RCC 7860 (cell line): ENCODE results near the gene PCP4.
"Not testable (repeated sequence)": the region's sequence is repeated elsewhere in the genome, so short reads cannot be mapped to it uniquely, and the experiment has no call there.

Experiments
- DNase-seq: peaks from one replicate; pipeline ENCODE4 v3.0.0-alpha.2; 2015; ENCODE audit warnings: low spot score
- FAIRE-seq: peaks from 2 replicates; lab custom pipeline; 2012; peaks lifted over from hg19 to GRCh38; lab: Jason Lieb, UNC

PCP4 gene

DNA sequence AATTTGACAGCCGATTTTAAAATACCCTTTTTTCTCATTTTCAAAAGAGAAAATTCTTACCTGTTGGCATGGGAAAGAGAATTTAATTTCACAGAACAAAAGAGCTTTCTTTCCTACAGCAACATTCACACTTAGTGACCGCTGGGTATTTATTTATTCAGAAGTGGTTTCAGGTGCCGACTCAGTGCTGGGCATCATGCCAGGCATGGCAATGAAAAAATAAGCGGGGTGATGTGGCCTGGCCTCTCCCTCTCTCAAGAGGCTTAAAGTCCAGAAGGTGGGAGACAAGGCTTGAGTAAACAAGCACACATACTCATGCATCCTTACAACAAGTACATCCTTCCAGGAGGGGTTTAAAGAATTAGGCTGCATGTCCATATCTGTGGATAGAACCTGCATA is 4.1 kb upstream of the PCP4 start:
- FAIRE-seq (no peak), DNase-seq (no peak)

DNA sequence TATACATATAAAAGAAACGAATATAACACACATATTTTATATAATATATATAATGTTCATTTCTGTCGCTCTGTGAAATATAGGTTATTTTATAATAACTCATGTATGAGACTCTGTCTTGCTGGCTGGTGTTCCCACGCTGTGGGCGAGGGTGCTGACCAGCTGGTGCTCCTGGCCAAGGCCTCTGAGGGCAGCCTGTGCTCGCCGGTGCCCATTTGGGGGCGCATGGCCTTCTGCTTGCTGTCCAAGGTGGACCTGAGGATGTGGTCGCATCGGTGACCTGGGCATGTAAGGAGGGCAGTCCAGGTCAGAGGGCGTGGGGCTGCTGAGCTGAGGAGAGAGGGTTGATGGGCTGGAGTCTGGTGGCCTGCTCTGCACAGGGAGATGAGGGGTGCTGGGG is 1.1 kb upstream of the PCP4 start:
- no peak for FAIRE-seq

DNA sequence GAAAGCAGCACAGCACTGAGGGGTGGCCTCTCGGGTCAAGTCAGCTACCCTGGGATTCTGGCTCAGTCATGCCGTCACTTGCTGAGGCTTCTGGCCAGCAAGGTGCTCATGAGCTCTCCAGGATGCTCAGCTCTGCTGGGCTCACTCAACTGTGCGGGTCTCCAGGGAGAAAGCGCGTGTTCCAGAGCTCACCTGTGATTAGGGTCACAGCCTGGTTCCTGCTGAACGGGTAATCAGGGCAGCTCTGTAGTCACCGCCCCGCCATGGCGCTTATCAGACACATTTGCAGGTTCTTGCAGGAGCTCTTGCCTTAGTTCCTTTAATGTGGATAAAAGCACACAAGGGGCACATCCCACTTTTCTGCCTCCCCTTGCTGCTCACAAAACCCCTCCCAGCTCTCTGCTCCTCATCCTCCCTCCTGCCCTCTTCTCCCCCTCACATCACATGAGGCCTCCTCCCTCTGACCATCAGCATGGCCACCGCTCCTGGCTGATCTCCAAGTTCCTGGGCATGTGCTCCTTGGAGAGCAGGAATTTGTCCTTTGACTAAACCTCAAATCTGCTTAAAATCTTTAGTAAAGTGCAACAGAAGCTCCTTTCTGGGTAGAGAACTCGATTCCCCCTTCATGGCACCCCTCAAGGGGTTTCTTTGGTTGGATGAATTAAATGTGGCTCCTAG is 2.0 kb downstream of the PCP4 start:
- FAIRE-seq (no peak), DNase-seq (no peak)

More for the DNA sequence above, 1.1 kb upstream of the PCP4 start:
- no peak for DNase-seq

DNA sequence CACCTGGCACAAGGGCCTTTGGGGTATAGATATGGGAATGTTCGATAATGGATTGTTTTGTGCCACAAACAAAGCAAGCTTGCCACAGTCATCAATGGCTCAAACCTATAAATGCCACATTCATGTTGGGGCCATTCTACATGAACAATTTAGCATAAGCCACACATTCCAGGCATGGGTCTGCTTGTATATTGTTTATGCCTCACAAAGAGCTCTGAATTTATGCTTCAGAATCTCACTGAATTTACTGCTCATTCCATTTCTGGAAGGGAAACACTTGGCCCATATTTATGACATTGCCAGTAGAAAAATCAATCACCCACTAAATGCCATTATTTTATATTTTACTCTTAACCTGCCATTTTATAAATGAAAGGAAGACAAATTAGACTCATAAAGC is 6.4 kb downstream of the PCP4 start:
- FAIRE-seq (no peak), DNase-seq (no peak)

DNA sequence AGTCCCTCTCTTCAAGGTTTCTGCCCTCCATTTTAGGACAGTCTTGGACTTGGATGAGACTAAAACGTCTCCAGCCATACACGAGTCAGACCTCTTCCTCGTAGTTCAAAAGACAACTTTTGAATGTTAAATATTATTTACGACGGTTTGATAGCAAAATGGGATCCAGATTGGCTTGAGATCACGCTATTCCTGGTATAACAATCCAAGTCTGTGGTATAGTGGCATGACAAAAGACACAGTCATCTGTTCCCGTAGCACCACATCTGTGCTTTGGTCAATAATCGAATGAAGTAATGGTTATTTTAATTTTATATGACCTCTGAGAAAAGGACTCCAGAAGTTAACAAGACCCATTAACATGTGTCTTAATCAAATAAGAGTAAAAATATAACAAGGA is 7.0 kb downstream of the PCP4 start:
- no peak for DNase-seq
- FAIRE-seq, result no peak

DNA sequence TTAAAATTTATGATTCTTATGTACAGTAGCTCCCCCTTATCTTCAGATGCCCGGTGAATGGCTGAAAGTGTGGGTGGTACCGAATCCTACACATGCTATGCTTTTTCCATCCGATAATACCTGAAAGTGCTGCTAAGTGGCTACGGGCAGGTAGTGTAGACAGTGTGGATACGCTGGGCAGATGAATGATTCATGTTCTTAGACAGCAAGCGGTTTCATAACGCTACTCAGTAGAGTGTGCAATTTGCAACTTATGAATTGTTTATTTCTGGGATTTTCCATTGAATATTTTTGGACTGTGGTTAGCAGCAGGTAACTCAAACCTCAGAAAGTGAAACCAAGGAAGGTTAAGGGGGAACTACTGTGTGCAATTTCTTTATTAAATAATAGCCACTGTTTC is 7.5 kb downstream of the PCP4 start:
- DNase-seq, result no peak
- no peak for FAIRE-seq

DNA sequence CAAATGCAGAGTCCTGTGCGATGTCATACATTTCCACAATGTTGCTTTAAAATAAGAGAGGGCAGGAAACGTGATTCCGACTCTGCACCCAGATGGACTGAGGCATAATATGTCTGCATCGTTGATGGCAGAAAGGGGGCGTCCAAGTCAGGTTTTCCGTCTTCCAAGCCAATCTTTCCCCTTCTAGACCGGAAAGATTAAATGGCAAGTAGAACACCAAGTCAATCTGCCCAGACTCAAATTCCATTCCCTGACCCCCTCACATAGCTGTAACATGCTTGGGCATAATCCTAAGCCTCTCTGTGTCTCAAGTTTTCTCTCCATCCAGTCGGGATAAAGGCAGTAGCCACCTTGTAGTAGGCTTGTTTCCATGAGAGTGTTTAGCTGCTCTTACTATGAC is 14.4 kb downstream of the PCP4 start:
- DNase-seq, result no peak
- FAIRE-seq, result no peak

DNA sequence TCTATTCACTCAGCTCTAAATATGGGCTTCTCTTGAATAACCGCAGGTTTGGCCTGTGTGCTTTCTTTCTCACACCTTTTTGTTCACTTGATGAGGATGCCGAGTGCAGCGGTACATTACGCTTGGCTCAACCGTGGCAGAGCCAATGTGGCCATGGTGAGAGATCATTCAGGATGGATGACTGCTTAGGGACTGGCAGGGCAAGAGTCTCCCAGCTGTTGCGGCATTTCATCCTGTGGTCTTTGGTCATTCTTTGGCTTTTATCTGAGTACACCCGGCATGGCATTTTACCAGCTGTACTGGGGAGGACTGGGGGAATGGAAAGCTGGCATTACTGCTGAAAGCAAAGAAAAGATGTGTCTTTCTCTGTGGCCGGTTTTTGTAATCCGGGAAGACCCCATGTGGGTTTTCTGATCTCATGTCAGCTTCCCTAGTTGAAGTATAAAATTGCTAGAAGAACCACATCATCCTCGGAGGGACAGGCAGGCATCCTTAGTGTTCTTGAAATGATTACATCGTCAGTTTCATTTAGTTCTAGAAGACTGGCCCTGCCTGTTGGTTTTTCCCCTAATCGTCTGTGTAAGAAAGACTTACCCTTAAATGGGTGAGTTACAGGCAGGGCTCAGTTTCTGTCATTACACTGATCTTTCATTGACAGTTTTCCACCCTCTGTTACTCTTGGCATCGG is 15.1 kb downstream of the PCP4 start:
- DNase-seq, result no peak
- FAIRE-seq, result no peak

DNA sequence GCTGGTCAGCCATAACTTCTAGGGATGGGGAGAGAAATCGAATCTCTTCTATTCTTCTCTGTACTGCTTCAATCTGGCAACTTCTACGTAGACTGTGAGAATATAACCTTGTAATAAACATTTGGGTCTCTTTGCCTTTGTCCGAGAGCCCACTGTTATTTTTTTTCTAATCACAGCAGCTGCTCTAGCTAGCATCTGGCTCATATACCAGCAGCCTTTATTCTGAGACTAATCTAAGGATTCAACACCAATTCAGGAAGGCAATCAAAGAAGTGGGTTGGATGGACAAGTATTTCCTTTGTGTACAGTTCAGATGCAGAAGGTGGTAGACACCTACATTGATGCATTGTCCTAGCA is 15.6 kb downstream of the PCP4 start:
- no peak for DNase-seq
- no peak for FAIRE-seq

DNA sequence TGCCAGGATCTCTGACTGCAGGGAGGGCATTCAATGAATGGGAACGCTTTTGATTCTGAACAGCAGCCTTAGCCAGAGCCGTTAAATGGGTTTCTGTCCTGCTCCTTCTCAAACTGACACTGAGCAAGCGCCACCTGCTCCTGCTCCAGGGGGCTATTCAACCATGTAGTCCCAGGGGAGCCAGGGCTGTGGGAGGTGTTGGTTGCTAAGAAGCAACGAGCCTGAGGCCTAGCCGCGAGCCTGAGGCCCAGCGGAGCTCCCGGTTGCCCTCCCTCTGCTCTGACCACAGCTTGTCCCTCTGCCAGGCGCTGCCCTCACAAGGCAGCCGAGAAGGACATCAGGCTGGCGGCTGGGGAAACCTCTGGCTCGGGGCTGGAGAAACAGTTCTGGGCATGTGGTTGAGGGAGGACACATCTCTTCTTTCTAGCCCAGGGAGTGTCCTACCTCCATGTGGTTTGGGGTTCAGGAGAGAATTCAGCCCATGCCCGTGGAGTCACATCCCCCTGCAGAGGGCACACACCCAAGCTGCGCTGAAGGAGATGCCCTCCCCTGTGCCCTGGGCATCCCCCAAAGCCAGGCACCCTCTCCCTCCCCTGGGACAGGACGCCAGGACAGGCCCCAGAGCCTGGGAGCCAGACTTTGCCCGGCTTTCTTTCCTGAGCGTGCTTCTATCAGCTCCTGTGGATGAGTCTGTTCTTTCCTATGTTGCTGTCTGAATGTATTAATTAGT is 18.0 kb downstream of the PCP4 start:
- FAIRE-seq, result no peak
- DNase-seq, result no peak

DNA sequence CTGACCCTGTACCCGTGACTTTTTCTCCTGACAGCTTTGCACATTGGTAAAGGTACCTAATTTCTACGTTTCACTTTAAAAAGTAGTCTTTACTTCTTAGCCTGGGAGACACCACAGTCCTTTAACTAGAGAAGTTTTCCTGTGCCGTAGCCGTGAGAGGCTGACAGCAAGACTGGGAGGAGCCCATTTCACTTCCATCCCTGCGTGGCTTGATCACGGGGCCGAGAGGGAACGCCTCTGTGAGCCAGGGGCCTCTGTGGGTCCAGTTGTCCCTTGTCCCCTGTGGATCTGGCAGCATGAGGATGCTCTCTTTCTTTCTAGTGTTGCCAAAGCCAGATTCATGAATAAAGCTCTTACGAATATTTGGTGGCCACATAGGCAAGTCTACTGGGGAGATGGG is 21.6 kb downstream of the PCP4 start:
- FAIRE-seq (no peak), DNase-seq (no peak)

DNA sequence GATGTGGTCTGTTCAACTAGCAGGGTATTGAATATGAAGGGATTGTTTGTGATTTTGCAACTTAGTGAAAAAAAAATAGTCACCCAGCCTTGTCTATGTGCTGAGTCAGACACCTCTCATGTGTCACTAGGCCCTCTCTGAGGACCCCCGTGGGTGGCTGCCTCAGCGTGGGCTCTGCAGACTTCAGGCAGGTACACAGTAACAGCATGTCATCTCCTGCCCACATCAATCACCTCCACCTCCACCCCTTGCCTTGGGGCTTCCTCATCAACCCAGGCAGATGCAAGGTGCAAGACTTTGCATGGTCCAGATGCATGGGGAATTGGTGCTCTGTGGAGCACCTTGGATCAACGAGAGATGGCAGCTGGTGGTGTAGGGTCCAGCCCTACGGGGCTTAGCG is 23.9 kb downstream of the PCP4 start:
- DNase-seq (no peak), FAIRE-seq (no peak)

DNA sequence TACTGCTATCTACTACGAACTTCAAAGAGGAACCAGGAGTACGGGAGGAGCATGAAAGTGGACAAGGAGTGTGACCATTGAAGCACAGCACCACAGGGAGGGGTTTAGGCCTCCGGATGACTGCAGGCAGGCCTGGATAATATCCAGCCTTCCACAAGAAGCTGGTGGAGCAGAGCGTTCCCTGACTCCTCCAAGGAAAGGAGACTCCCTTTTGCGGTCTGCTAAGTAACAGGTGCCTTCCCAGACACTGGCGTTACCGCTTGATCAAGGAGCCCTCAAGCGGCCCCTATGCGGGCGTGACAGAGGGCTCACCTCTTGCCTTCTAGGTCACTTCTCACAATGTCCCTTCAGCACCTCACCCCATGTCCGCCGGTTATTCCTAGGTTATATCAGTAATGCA is 24.6 kb downstream of the PCP4 start:
- not testable (repeated sequence) for FAIRE-seq, DNase-seq

DNA sequence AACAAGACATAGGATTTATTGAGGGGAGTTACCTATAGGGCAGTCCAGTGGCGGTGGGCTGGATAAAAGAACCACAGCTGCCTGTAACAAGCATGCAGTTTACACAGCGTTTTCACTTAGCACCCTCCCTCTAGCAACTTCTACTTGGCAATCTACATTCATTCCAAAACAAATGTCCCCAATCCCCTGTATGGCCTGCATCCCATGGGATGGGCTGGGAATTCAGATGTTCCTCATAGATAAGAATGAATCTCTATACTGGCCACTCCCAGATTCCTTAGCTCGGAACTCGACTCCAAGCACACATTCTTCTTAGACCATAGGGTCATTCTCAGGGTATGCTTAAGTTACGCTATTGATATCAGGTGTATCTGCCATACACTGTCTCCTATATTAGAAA is 33.3 kb downstream of the PCP4 start:
- DNase-seq (no peak), FAIRE-seq (no peak)

DNA sequence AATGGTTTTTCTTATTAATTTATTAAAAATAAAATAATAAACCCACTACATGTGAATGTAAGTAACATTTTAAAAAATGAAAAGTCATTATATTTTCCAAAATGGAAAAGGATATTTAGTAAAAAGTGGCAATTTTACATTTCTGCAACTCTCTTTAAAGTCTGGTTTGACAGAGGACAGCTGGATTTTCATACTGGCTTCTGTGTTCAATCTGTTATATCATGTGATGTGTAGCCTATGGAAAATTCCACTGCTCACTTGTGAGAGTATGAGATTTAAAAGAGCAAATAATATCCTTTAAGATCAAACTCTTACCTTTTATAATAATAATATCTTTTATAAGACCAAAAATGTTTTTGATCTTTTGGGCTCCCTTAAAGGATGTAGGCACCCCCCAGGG is 33.7 kb downstream of the PCP4 start:
- DNase-seq (no peak), FAIRE-seq (no peak)

DNA sequence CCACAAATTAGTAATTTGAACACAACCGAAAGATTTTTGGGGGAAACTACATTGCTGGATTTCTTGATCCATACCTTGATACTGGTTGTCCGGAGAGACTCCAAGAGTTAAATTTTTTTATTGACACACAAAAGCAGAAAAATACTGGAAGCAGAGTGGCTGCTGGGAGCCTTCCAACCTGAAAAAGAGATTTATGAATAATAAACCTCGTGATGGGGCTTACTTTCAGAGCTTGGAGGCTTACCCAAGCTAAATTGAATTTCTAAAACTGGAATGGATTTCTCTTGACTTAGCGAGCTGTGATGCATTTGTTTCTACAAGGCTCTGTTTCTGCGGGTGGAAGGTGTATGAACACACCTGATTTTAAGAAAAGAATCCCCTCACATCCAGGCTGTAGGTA is 35.7 kb downstream of the PCP4 start:
- DNase-seq (no peak), FAIRE-seq (no peak)

DNA sequence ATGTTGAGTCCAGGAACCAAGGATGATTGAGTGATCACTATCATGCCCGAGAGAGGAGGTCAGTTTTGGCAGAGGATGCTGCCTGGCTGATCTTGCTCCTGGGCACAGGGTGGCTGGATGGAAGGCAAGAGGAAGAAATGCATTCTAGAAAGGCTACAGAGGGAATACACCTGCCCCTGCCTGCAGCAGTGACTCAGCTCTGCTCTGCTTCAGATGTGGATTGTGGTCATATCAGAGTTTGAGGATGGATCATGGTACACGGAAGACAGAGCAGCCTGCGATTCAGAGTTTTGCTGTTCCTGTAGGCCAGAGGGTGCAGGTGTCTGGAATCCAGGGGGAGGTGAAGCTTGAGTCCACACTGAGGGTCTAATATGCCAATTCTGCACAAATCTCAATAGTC is 37.2 kb downstream of the PCP4 start:
- DNase-seq (no peak), FAIRE-seq (no peak)

DNA sequence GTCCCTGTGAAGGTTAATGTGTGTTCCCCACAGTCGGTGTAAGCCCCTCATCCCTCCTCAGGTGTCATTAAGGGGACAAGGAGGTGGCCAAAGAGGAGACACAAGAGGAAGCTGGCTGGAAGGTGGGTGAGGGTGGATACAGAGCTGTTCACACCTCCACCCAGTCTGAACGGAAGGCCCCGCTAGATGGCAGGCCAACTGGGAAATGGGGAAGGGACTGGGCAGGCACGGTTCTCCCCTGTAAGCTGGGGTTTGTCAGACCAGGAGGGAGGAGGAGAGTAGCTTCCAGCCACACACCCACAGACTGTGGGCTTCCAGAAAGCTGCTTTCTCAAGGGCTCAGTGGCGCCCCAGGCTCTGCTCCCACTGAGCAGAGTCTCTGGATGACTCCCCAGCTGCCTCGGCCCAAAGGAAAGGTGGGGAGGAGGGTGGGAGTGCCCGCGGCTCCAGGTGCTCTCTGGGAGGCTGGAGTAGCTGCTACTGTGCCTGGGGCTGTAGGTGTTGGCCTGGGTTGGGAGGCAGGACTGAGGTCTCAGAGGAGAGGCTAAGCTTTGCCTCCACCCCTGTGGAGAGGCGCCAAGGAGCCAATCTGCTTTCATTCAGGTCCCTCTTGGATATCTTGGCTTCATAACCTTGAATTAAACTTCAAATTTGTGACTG is 41.2 kb downstream of the PCP4 start:
- FAIRE-seq, result no peak
- DNase-seq, result no peak

DNA sequence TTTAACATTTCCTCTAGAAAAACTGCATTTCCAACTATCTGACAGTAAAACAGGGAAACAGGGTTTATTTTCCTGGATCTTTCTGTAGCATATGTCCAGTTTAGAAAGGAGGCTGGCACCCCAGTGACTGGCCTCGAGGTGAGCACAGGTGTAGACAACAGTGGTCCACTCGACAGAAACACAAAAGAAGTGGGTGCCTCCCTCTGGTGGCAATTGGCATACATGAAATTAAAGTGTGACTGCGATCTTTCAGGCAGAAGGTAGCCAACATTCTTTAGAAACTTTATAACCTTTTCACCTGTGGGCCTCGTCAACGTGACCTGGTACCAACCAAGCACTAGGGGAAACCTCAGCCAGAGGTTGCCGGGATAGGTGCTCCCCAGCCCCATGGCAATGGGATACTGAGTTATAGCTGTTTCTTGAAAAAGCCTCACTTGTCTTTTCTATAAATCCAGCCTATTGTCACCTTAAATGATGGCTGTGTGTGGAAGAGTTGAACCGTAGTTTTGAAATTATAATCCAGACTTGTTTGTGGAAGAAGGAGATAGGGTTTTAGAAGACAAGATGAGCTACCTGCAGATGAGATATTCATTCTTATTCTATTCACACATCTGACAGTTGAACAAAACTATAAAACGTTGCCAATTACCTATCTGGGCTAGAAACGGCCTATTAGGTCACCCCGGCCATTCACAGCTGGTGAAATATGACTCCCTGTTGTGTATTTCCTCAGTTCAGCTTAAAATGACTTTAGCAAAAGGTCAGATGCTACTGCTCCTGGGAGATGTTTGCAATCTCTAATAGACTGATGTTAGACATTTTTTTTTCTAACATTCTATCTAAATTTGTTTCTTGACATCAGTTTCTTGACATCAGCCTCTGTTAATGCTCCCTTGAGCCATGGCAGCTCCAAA is 44.3 kb downstream of the PCP4 start:
- no peak for DNase-seq
- FAIRE-seq, result no peak

DNA sequence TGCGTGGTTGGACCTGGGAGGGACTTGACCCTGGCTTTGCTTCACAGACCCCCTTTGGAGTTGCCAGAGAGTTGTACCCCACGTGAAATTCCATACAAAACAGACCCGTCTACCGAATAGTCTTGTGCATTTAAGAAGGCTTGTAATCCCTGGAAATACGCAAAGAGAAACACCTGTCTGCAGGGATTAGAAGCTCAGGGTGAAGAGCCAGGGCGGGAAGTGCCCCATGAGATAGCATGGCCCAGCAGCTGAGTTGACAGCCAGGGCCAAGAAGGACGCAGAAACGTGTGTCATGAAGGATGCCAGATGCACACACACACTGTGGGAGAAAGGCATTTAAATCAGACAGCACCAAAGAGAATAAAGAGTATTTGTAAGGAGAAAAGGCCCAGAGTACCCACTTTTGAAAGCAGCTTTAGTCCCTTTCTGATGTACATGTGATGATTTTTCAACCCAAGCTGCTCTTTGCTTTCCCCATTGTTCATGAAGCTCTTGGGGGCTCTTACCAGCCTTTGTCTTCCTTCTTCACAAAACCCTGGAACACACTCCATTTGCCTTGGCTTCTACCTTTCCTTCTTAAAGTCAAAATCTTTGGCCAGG is 46.6 kb downstream of the PCP4 start:
- FAIRE-seq, result no peak

More for the DNA sequence above, 46.6 kb downstream of the PCP4 start:
- no peak for DNase-seq
